ENCODE data around the gene COX7A2. TPM values are rescaled to one million over a fixed set of nuclear protein-coding genes. Genes with fewer than 3 reads are reported as not detected.

Gene COX7A2
- total RNA-seq, 1 experiment from 2014 or later: 652 TPM

GRCh38 chr6:75201021-75201420, 42.6 kb downstream of the COX7A2 start:
- no peak for DNase-seq (ENCODE audit: low spot score)

- DNase-seq (ENCODE audit: low spot score): no peak
Measured at GRCh38 chr6:75199889-75200288, 43.7 kb downstream of the COX7A2 start.

- DNase-seq (ENCODE audit: low spot score): no peak
Measured at GRCh38 chr6:75196081-75196687, 47.4 kb downstream of the COX7A2 start.

- no peak for DNase-seq (ENCODE audit: low spot score)
Measured at GRCh38 chr6:75188221-75188925, 55.2 kb downstream of the COX7A2 start.

Other genes with a start within 250 kb of the COX7A2 start
- 247 and 272 TPM in 2 replicates for gene COL12A1, start 37.7 kb downstream of the COX7A2 start, total RNA-seq (2014; rRNA removed; shearing (Covaris generic))
- 132 and 152 TPM in 2 replicates for gene TMEM30A, start 41.0 kb upstream of the COX7A2 start, total RNA-seq (2014; rRNA removed; shearing (Covaris generic))
- gene FILIP1, start 250.0 kb upstream of the COX7A2 start, total RNA-seq (2014; rRNA removed; shearing (Covaris generic)): 0.31 and 0.88 TPM in 2 replicates